A549 (cell line): ENCODE results near the gene C18orf63. TPM values are rescaled to one million over a fixed set of nuclear protein-coding genes. Genes with fewer than 3 reads are reported as not detected.

ENCODE experiments used
- ATAC-seq, 2 experiments: fragments of 200-7000 bp in 1 of 2; fragments of >200 bp in 1 of 2; cut with Nextera tagmentation in 1 of 2; cut with Tn5 transposase in 1 of 2; 3 replicates each; pipeline versions ENCODE4 v1.8.0 to v1.9.1; 2018 to 2020; ENCODE audit warnings: mild to moderate bottlenecking in 1 of 2, moderate library complexity in 1 of 2
- CTCF ChIA-PET: fragments of 300-600 bp; sonication (Branson Sonifier 250); formaldehyde crosslinking; extraction: SDS; loops from one replicate; lab custom pipeline; 2021; ENCODE audit warnings: antibody characterized with exemption, inconsistent platforms; lab: Yijun Ruan, JAX
- POLR2A ChIA-PET: fragments of 350-600 bp; formaldehyde crosslinking; extraction: SDS; loops from one replicate; lab custom pipeline; 2021; ENCODE audit warnings: antibody characterized with exemption, inconsistent platforms; lab: Yijun Ruan, JAX
- DNase-seq, 2 experiments: peaks; one replicate each; pipeline versions ENCODE4 v3.0.0 to v3.0.0-alpha.2; 2011 to 2016; ENCODE audit warnings: low read depth in 1 of 2, low spot score in 1 of 2
- FAIRE-seq: peaks from 2 replicates; lab custom pipeline; 2011; peaks lifted over from hg19 to GRCh38; lab: Jason Lieb, UNC
- H3K27ac ChIP-seq, 2 experiments: fragments of >200 bp; sonication (Bioruptor Twin); formaldehyde crosslinking; 3 replicates each; pipeline ENCODE4 v1.5.1; 2016 to 2017
- H3K4me1 ChIP-seq: fragments of >200 bp; sonication (Bioruptor Twin); formaldehyde crosslinking; 3 replicates; pipeline ENCODE4 v1.6.1; 2016
- H3K4me2 ChIP-seq: fragments of >200 bp; sonication (Bioruptor Twin); formaldehyde crosslinking; 3 replicates; pipeline ENCODE4 v1.6.1; 2016
- H3K4me3 ChIP-seq: fragments of >200 bp; sonication (Bioruptor Twin); formaldehyde crosslinking; 3 replicates; pipeline ENCODE4 v1.5.1; 2016
- H3K9me3 ChIP-seq: fragments of >200 bp; sonication (Bioruptor Twin); formaldehyde crosslinking; 3 replicates; pipeline ENCODE4 v1.6.1; 2016
- CBX2 ChIP-seq: fragments of 200-600 bp; sonication (generic); IDR thresholded peaks from 2 replicates; pipeline ENCODE4 v1.6.1; 2016; ENCODE audit warnings: low read depth, mild to moderate bottlenecking, borderline replicate concordance
- CEBPB ChIP-seq, 2 experiments: fragments of >200 bp in 1 of 2; sonication (Bioruptor Twin) in 1 of 2; formaldehyde crosslinking in 1 of 2; IDR thresholded peaks; 2 replicates each; pipeline ENCODE4 v1.6.1; 2012 to 2016
- CHD2 ChIP-seq: fragments of 150-350 bp; IDR thresholded peaks from 2 replicates; pipeline ENCODE4 v1.6.1; 2014; ENCODE audit warnings: low read length; ENCODE audit not compliant: partially characterized antibody
- CTCF ChIP-seq: fragments of >200 bp; sonication (Bioruptor Twin); formaldehyde crosslinking; IDR thresholded peaks from 3 replicates; pipeline ENCODE4 v1.5.1; 2016
- E2F6 ChIP-seq: IDR thresholded peaks from 2 replicates; pipeline ENCODE4 v1.6.1; 2012; ENCODE audit warnings: low read depth, borderline replicate concordance
- EHF ChIP-seq: fragments of 250-450 bp; sonication (Bioruptor Pico); IDR thresholded peaks from 2 replicates; pipeline ENCODE4 v1.5.0; 2020; ENCODE audit warnings: mild to moderate bottlenecking
- HDAC2 ChIP-seq: fragments of 200-600 bp; sonication (generic); IDR thresholded peaks from 2 replicates; pipeline ENCODE4 v1.6.1; 2016
- HES2 ChIP-seq: fragments of >200 bp; sonication (Bioruptor Twin); formaldehyde crosslinking; IDR thresholded peaks from 2 replicates; pipeline ENCODE4 v1.6.1; 2016
- HMGXB4 ChIP-seq: fragments of 250-450 bp; sonication (Bioruptor Pico); IDR thresholded peaks from 2 replicates; pipeline ENCODE4 v1.5.0; 2021; ENCODE audit warnings: mild to moderate bottlenecking, moderate library complexity, borderline replicate concordance
- HOXA7 ChIP-seq: fragments of 250-450 bp; sonication (Bioruptor Pico); IDR thresholded peaks from 2 replicates; pipeline ENCODE4 v1.5.0; 2020; ENCODE audit warnings: mild to moderate bottlenecking, moderate library complexity
- KDM1A ChIP-seq: fragments of 200-600 bp; sonication (generic); IDR thresholded peaks from 2 replicates; pipeline ENCODE4 v1.6.1; 2016; ENCODE audit warnings: low read depth, mild to moderate bottlenecking
- KDM5A ChIP-seq: fragments of 200-600 bp; sonication (generic); IDR thresholded peaks from 2 replicates; pipeline ENCODE4 v1.6.1; 2016; ENCODE audit warnings: antibody characterized with exemption, mild to moderate bottlenecking
- MAX ChIP-seq: IDR thresholded peaks from 2 replicates; pipeline ENCODE4 v1.6.1; 2012
- NR3C1 ChIP-seq: fragments of >200 bp; sonication (Bioruptor Twin); formaldehyde crosslinking; IDR thresholded peaks from 3 replicates; pipeline ENCODE4 v1.6.1; 2017
- PBX3 ChIP-seq: IDR thresholded peaks from 2 replicates; pipeline ENCODE4 v1.6.1; 2012
- RAD21 ChIP-seq, 2 experiments: fragments of >200 bp in 1 of 2; sonication (Bioruptor Twin) in 1 of 2; formaldehyde crosslinking in 1 of 2; IDR thresholded peaks in 1 of 2; conservative IDR thresholded peaks in 1 of 2; 2 replicates in 1 of 2; 3 replicates in 1 of 2; pipeline ENCODE4 v1.6.1; 2012 to 2018; ENCODE audit warnings: inconsistent platforms in 1 of 2
- RCOR1 ChIP-seq: fragments of 150-350 bp; IDR thresholded peaks from 2 replicates; pipeline ENCODE4 v1.6.1; 2014; ENCODE audit warnings: antibody characterized with exemption, low read length, low read depth
- RFX5 ChIP-seq: fragments of 450-650 bp; IDR thresholded peaks from 2 replicates; pipeline ENCODE4 v1.7.1; 2014; ENCODE audit warnings: antibody characterized with exemption, mild to moderate bottlenecking, moderate library complexity
- RNF2 ChIP-seq: fragments of 200-600 bp; sonication (generic); IDR thresholded peaks from 2 replicates; pipeline ENCODE4 v1.6.1; 2016; ENCODE audit warnings: low read depth, mild to moderate bottlenecking, antibody characterized with exemption, moderate library complexity, borderline replicate concordance
- SREBF2 ChIP-seq: fragments of 450-650 bp; IDR thresholded peaks from 2 replicates; pipeline ENCODE4 v1.6.1; 2014; ENCODE audit warnings: mild to moderate bottlenecking, moderate library complexity
- TFCP2L1 ChIP-seq: fragments of 250-450 bp; sonication (Bioruptor Pico); IDR thresholded peaks from 2 replicates; pipeline ENCODE4 v1.5.0; 2021; ENCODE audit warnings: mild to moderate bottlenecking
- TP53 ChIP-seq: fragments of 250-450 bp; sonication (Bioruptor Pico); IDR thresholded peaks from 2 replicates; pipeline ENCODE4 v1.5.0; 2021; ENCODE audit warnings: mild to moderate bottlenecking, moderate library complexity
- ZFP36 ChIP-seq: fragments of 450-650 bp; IDR thresholded peaks from 2 replicates; pipeline ENCODE4 v1.6.1; 2014; ENCODE audit warnings: borderline replicate concordance; ENCODE audit not compliant: partially characterized antibody
- WGBS: methylation state at CpG from one replicate; pipeline ENCODE4 v1.1.6; 2017; ENCODE audit errors: missing lambda C conversion rate; 5-methylcytosine and 5-hydroxymethylcytosine counted together
- polyA plus RNA-seq, 4 experiments: library from polyadenylated mRNA; depleted of rRNA in 3 of 4; stranded (reverse); fragments of >200 nt; fragmentation: RNase III in 1 of 4; extraction: RNeasy Plus Mini Kit Qiagen cat#74134 plus additional on column Dnase treatment in 1 of 4; gene quantifications; 2 replicates in 3 of 4; 3 replicates in 1 of 4; pipeline ENCODE4 v1.2.3, GENCODE V29; 2011 to 2017

The C18orf63 gene
- polyA plus RNA-seq, 2 of the 4 experiments (the other 2 are of a cell fraction): not detected

GRCh38 chr18:74273394-74273793 is 42.2 kb upstream of the C18orf63 start:
- H3K4me3 ChIP-seq: no peak overlapping the region
- H3K4me2 ChIP-seq: no peak overlapping the region
- no peak for FAIRE-seq
- POLR2A ChIA-PET: no interaction called here
- DNase-seq: no peak
- CTCF ChIA-PET: no interaction called here
- H3K9me3 ChIP-seq: no peaks in the 10 kb centered on the region
- WGBS: 96% methylated on average over 3 of the region's 3 CpGs
- H3K4me1 ChIP-seq: 0 out of 3 replicates have a peak, but pooled peaks cover 2% of the 10 kb centered on the region
- no peak for TF ChIP-seq CBX2
- TF ChIP-seq KDM1A: no peak
- TF ChIP-seq RCOR1: no peak
- no peak for TF ChIP-seq TP53 (CRISPR knock-in tag)
- TF ChIP-seq E2F6: no peak
- no peak for TF ChIP-seq PBX3
- no peak for TF ChIP-seq EHF (CRISPR knock-in tag)
- TF ChIP-seq HMGXB4 (CRISPR knock-in tag): no peak
- TF ChIP-seq RFX5: no peak
- no peak for TF ChIP-seq ZFP36
- TF ChIP-seq HES2: no peak
- TF ChIP-seq RNF2: no peak
- no peak for TF ChIP-seq TFCP2L1
- TF ChIP-seq MAX: no peak
- no peak for TF ChIP-seq CHD2
- no peak for TF ChIP-seq HDAC2
- TF ChIP-seq NR3C1: no peak
- no peak for TF ChIP-seq CEBPB (IDR thresholded peaks at IDR 0.05)
- no peak for TF ChIP-seq KDM5A
- no peak for TF ChIP-seq CTCF
- H3K27ac ChIP-seq: no peak overlapping the region
- ATAC-seq: no peak

- TF ChIP-seq HMGXB4 (CRISPR knock-in tag) (no peak), SREBF2 (no peak), RAD21 (conservative IDR thresholded peaks at IDR 0.05 in 1 of 2, IDR thresholded peaks at IDR 0.05 in 1 of 2) (no peak), HOXA7 (CRISPR knock-in tag) (no peak), KDM5A (no peak)
- POLR2A ChIA-PET: no interaction called here
- CTCF ChIA-PET: no interaction called here
- 93% methylated on average over 4 of the region's 4 CpGs for WGBS
- Histone ChIP-seq H3K4me1 (0 out of 3 replicates have a peak, but pooled peaks cover 2% of the 10 kb centered on the region), H3K27ac (no peak overlapping the region), H3K4me3 (no peak overlapping the region), H3K9me3 (no peaks in the 10 kb centered on the region), H3K4me2 (no peak overlapping the region)
- ATAC-seq (no peak), DNase-seq (no peak), FAIRE-seq (no peak)
Observed at GRCh38 chr18:74274700-74275099, 40.9 kb upstream of the C18orf63 start.
